ENCODE results near the gene RAB3D.

The RAB3D gene

GRCh38 chr19:11295180-11295579 is 44.3 kb downstream of the RAB3D start:
- no peak for DNase-seq (ENCODE audit: low spot score)

GRCh38 chr19:11293433-11294389 is 45.7 kb downstream of the RAB3D start:
- peak; percentile 73 for DNase-seq (ENCODE audit: low spot score)

GRCh38 chr19:11291991-11292390 is 47.5 kb downstream of the RAB3D start:
- DNase-seq (ENCODE audit: low spot score) = no peak

GRCh38 chr19:11291415-11291814 is 48.0 kb downstream of the RAB3D start:
- no peak for DNase-seq (ENCODE audit: low spot score)

- no peak for DNase-seq (ENCODE audit: low spot score)
Measured at GRCh38 chr19:11290256-11290655, 49.2 kb downstream of the RAB3D start.

- no peak for DNase-seq (ENCODE audit: low spot score)
Measured at GRCh38 chr19:11288349-11288748, 51.1 kb downstream of the RAB3D start.

GRCh38 chr19:11286312-11286974 is 53.0 kb downstream of the RAB3D start:
- DNase-seq (ENCODE audit: low spot score) = no peak

- no peak for DNase-seq (ENCODE audit: low spot score)
Measured at GRCh38 chr19:11284515-11284914, 54.9 kb downstream of the RAB3D start.

- no peak for DNase-seq (ENCODE audit: low spot score)
Measured at GRCh38 chr19:11281356-11282049, 58.0 kb downstream of the RAB3D start.

GRCh38 chr19:11279505-11280236 is 59.8 kb downstream of the RAB3D start:
- DNase-seq (ENCODE audit: low spot score) = peak; percentile 69

GRCh38 chr19:11278670-11279069 is 60.8 kb downstream of the RAB3D start:
- DNase-seq (ENCODE audit: low spot score) = no peak

GRCh38 chr19:11274533-11275086 is 64.8 kb downstream of the RAB3D start:
- no peak for DNase-seq (ENCODE audit: low spot score)

- DNase-seq (ENCODE audit: low spot score) = no peak
Measured at GRCh38 chr19:11273989-11274388, 65.5 kb downstream of the RAB3D start.

GRCh38 chr19:11273296-11273695 is 66.2 kb downstream of the RAB3D start:
- no peak for DNase-seq (ENCODE audit: low spot score)

Data from CD4-positive, alpha-beta T cell treated with Interleukin-6 at 100 ng/mL for 8 hours (primary cell).